Measurements from ENCODE around the gene ITGB7. TPM values are rescaled to one million over a fixed set of nuclear protein-coding genes. Genes with fewer than 3 reads are reported as not detected.
A peak's percentile ranks its signal among the peaks of the same experiment; 100 is the strongest.

Gene ITGB7, protein sequence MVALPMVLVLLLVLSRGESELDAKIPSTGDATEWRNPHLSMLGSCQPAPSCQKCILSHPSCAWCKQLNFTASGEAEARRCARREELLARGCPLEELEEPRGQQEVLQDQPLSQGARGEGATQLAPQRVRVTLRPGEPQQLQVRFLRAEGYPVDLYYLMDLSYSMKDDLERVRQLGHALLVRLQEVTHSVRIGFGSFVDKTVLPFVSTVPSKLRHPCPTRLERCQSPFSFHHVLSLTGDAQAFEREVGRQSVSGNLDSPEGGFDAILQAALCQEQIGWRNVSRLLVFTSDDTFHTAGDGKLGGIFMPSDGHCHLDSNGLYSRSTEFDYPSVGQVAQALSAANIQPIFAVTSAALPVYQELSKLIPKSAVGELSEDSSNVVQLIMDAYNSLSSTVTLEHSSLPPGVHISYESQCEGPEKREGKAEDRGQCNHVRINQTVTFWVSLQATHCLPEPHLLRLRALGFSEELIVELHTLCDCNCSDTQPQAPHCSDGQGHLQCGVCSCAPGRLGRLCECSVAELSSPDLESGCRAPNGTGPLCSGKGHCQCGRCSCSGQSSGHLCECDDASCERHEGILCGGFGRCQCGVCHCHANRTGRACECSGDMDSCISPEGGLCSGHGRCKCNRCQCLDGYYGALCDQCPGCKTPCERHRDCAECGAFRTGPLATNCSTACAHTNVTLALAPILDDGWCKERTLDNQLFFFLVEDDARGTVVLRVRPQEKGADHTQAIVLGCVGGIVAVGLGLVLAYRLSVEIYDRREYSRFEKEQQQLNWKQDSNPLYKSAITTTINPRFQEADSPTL
- 1 to 10 TPM in 7 of 10 donors, under 1 TPM in 3; 0.56 to 8.4 (median 1.1) TPM for total RNA-seq
- polyA plus RNA-seq = under 1 TPM; 0.55 to 0.73 TPM
- long read RNA-seq, donor 1, partial matches to known transcripts = 0 of 1 reads
- long read RNA-seq, donor 1, other reads (novel, unspliced or antisense) = 1 of 1 reads
- long read RNA-seq, donor 2, partial matches to known transcripts = 3 of 6 reads
- long read RNA-seq, donor 2, other reads (novel, unspliced or antisense) = 1 of 6 reads
- long read RNA-seq, donor 3, partial matches to known transcripts = 1 of 1 reads
- long read RNA-seq, donor 3, other reads (novel, unspliced or antisense) = 0 of 1 reads

DNA sequence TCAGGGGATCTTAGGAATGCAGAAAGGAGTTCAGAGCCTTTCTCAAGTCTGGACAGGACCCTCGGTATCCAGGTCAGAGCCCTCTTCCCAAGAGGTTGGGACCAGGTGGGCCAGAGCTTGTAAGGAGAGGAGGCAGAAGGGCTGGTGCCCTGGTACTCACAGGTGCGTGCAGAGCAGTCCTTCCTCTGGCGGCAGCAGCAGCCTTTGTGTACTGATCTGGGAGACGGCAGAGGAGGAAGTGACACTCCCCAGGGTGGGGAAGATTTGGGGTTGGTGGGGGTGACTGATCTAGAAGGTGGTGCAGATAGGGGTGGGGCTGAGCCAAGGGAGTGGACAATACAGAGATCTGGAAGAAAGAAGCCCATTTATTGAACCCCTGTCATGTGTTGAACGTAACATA is at the start of gene ITGB7:
Gene ITGB7 (minus strand): TSS at position 210 of the 400 bp plus-strand sequence. CDS start 6,808 bp downstream, outside the sequence.
- ATAC-seq (no peak), DNase-seq (no peak)
- Histone ChIP-seq H3K9me3 (no peaks in the 10 kb centered on the region), H3K4me1 (peaks cover 0 to 62% (median 11%) of the 10 kb centered on the region in 9 donors), H3K27me3 (no peaks in the 10 kb centered on the region), H3K4me3 (peak within 1 kb of the TSS in 2 of 10 donors; percentile 13 to 50), H3K27ac (peak within 1 kb of the TSS in 4 of 10 donors; percentile 3 to 89 (median 42)), H3K36me3 (peaks cover 0 to 23% (median 19%) of the 10 kb centered on the region in 9 donors)
- 60 to 62% methylated on average over 5 of the region's 5 CpGs for WGBS, 2 donors
- TF ChIP-seq, protein P1, sequence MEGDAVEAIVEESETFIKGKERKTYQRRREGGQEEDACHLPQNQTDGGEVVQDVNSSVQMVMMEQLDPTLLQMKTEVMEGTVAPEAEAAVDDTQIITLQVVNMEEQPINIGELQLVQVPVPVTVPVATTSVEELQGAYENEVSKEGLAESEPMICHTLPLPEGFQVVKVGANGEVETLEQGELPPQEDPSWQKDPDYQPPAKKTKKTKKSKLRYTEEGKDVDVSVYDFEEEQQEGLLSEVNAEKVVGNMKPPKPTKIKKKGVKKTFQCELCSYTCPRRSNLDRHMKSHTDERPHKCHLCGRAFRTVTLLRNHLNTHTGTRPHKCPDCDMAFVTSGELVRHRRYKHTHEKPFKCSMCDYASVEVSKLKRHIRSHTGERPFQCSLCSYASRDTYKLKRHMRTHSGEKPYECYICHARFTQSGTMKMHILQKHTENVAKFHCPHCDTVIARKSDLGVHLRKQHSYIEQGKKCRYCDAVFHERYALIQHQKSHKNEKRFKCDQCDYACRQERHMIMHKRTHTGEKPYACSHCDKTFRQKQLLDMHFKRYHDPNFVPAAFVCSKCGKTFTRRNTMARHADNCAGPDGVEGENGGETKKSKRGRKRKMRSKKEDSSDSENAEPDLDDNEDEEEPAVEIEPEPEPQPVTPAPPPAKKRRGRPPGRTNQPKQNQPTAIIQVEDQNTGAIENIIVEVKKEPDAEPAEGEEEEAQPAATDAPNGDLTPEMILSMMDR (IDR thresholded peaks at IDR 0.05) = no peak
- intact Hi-C loops (cut with DNase I) = no loop called here

DNA sequence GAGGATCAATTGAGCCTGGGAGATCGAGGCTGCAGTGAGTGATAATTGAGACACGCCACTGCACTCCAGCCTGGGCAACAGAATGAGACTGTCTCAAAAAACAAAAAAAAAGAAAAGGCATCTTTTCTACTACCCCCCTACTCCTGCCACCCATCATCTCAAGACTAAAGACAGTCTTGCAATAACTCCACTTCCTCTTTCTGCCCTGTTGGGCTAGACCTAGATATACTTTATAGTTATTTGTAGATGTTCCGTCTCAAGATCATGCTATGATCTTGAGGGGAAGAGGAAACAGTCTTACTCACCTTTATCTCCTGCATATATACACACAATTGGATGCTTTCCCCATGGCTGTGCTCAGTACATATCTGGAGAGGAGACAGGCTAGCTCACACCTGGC is 48.9 kb upstream of the ITGB7 start:
- Histone ChIP-seq H3K27me3 (no peaks in the 10 kb centered on the region), H3K27ac (no peak overlapping the region), H3K9me3 (no peaks in the 10 kb centered on the region), H3K4me1 (peaks cover 14 to 33% (median 19%) of the 10 kb centered on the region in 9 donors), H3K36me3 (peaks cover 0 to 31% (median 14%) of the 10 kb centered on the region in 9 donors), H3K4me3 (no peak overlapping the region)
- TF ChIP-seq, protein P1 (IDR thresholded peaks at IDR 0.05) = no peak
- intact Hi-C loops (cut with DNase I) = no loop called here
- no peak for ATAC-seq
- 88% methylated on average over 3 of the region's 3 CpGs for WGBS, 2 donors
- DNase-seq = no peak

DNA sequence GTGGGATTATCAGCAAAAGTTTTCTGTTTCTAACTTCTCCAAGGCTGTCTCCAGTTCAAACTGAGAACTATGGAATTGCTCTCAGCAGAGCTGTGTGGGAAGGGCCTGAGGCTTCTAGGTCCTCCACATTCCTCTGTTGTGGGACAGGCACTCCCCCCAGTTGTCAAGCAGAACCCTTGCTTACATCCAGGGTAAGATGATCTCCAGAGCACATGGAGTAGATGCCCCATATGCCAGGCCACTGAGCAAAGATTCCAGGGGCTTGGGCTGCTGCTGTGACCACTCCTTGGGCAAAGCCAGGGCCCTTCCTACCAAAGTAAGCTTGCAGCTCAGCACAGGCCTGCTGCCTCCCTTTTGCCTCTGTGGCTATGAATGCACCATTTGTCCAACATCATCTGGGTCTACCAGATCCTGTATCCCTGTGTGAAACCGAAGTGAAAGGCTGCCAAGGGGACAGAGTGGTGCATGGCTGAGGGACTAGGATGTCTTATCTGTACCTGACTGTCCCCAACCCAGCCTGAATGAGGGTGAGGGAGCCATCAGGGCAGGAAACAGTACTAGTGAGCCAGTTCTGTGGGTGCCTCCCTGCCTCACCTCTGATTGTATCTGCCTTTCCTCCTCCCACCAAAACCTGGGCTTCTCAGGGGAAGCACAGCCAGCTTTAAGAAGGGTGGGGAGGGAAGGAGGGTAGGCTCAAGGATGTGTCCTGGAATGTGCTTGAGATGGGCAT is 47.9 kb upstream of the ITGB7 start:
- no peaks in the 10 kb centered on the region for H3K27me3 ChIP-seq
- 84 to 91% methylated on average over 1 of the region's 1 CpG for WGBS, 2 donors
- peaks cover 16 to 39% (median 25%) of the 10 kb centered on the region in 9 donors for H3K4me1 ChIP-seq
- intact Hi-C loops (cut with DNase I) = loop anchor here in 6 of 10 donors (5.0 kb wide), 2 partner anchors 32 to 43 kb away; no protein-coding TSS in a partner anchor
- peaks cover 0 to 31% (median 14%) of the 10 kb centered on the region in 9 donors for H3K36me3 ChIP-seq
- no peak overlapping the region for H3K4me3 ChIP-seq
- H3K9me3 ChIP-seq = no peaks in the 10 kb centered on the region
- no peak for ATAC-seq
- no peak for DNase-seq
- H3K27ac ChIP-seq = no peak overlapping the region
- TF ChIP-seq, protein P1 (IDR thresholded peaks at IDR 0.05) = no peak

All from heart right ventricle (tissue), 16 donors.